Endothelial cell of umbilical vein (primary cell): ENCODE data around the gene CGNL1. TPM values are rescaled to one million over a fixed set of nuclear protein-coding genes. Genes with fewer than 3 reads are reported as not detected.

Experiments
- BruUV-seq: library from RNA; stranded (reverse); fragments of 400-500 nt; replicated peaks from 2 replicates; lab custom pipeline; 2021; lab: Mats Ljungman, UMichigan
- CTCF ChIA-PET: fragments of 300-600, 350-600 bp; sonication (Branson Sonifier 250); formaldehyde crosslinking; loops from one replicate; lab custom pipeline; 2021; ENCODE audit warnings: antibody characterized with exemption, inconsistent platforms; lab: Charles Lee
- POLR2A ChIA-PET: fragments of 300-600, 350-600 bp; sonication (Branson Sonifier 250); formaldehyde crosslinking; loops from one replicate; lab custom pipeline; 2021; ENCODE audit warnings: antibody characterized with exemption, inconsistent platforms; lab: Charles Lee
- DNase-seq: peaks from one replicate; pipeline ENCODE4 v3.0.0-alpha.2; 2011; ENCODE audit warnings: low read depth, low spot score
- FAIRE-seq: peaks from 2 replicates; lab custom pipeline; 2011; peaks lifted over from hg19 to GRCh38; lab: Jason Lieb, UNC
- H2AFZ ChIP-seq: 2 replicates; pipeline ENCODE4 v1.6.0; 2012; ENCODE audit warnings: low read depth, low read length, control low read depth, inconsistent platforms
- H3K27ac ChIP-seq: 2 replicates; pipeline ENCODE4 v1.5.1; 2011; ENCODE audit warnings: low read depth, mild to moderate bottlenecking, control low read depth, low read length, moderate library complexity; ENCODE audit not compliant: insufficient read depth
- H3K27me3 ChIP-seq, 2 experiments: 2 replicates each; pipeline versions ENCODE4 v1.6.0 to v1.6.1; 2011; ENCODE audit warnings: low read length in 2 of 2, mixed read lengths in 1 of 2; ENCODE audit not compliant: control insufficient read depth in 2 of 2, insufficient read depth in 2 of 2
- H3K36me3 ChIP-seq, 2 experiments: 2 replicates in 1 of 2; 3 replicates in 1 of 2; pipeline ENCODE4 v1.5.1; 2011; ENCODE audit warnings: low read length in 2 of 2, mild to moderate bottlenecking in 1 of 2, moderate library complexity in 1 of 2; ENCODE audit not compliant: control insufficient read depth in 2 of 2, insufficient read depth in 2 of 2; ENCODE audit errors: extremely low read depth in 1 of 2
- H3K4me1 ChIP-seq: 3 replicates; pipeline ENCODE4 v1.5.1; 2011; ENCODE audit warnings: mild to moderate bottlenecking, low read length; ENCODE audit not compliant: control insufficient read depth, insufficient read depth; ENCODE audit errors: extremely low read depth
- H3K4me2 ChIP-seq: 2 replicates; pipeline ENCODE4 v1.6.1; 2011; ENCODE audit warnings: low read length, control low read depth, mixed read lengths; ENCODE audit not compliant: insufficient read depth
- H3K4me3 ChIP-seq, 3 experiments: fragments of 200-600 bp in 1 of 3; sonication (generic), shearing (Covaris generic) in 1 of 3; replicated peaks in 1 of 3; 2 replicates each; pipeline ENCODE4 v1.5.1; 2011 to 2016; ENCODE audit warnings: control low read depth in 3 of 3, low read length in 3 of 3, mild to moderate bottlenecking in 2 of 3, inconsistent platforms in 1 of 3, low read depth in 1 of 3, moderate library complexity in 1 of 3; ENCODE audit not compliant: insufficient read depth in 1 of 3
- H3K79me2 ChIP-seq: 2 replicates; pipeline ENCODE4 v1.6.0; 2012; ENCODE audit warnings: low read length, inconsistent platforms; ENCODE audit not compliant: control insufficient read depth, insufficient read depth
- H3K9ac ChIP-seq: replicated peaks from 2 replicates; pipeline ENCODE3; 2011; ENCODE audit warnings: low read length, control low read depth; ENCODE audit not compliant: insufficient read depth; ENCODE audit errors: extremely low read depth
- H3K9me1 ChIP-seq: replicated peaks from 3 replicates; pipeline ENCODE4 v1.6.0; 2011; ENCODE audit warnings: mild to moderate bottlenecking, low read length; ENCODE audit not compliant: control insufficient read depth, insufficient read depth; ENCODE audit errors: extremely low read depth
- H3K9me3 ChIP-seq: replicated peaks from 2 replicates; pipeline ENCODE4 v1.5.1; 2012; ENCODE audit warnings: low read length, inconsistent platforms; ENCODE audit not compliant: control insufficient read depth, insufficient read depth
- H4K20me1 ChIP-seq: replicated peaks from 2 replicates; pipeline ENCODE3; 2011; ENCODE audit warnings: mild to moderate bottlenecking, low read length; ENCODE audit not compliant: control insufficient read depth, insufficient read depth; ENCODE audit errors: extremely low read depth
- CTCF ChIP-seq, 2 donors: IDR thresholded peaks; 1 replicate in 1 of 2; 2 replicates in 1 of 2; pipeline ENCODE4 v1.5.1; 2011; ENCODE audit warnings: low read length in 2 of 2, mild to moderate bottlenecking in 2 of 2, moderate library complexity in 2 of 2, control low read depth in 1 of 2, inconsistent platforms in 1 of 2, low read depth in 1 of 2; ENCODE audit not compliant: insufficient read depth in 1 of 2; ENCODE audit errors: extremely low read depth in 1 of 2
- EZH2 ChIP-seq: IDR thresholded peaks from 2 replicates; pipeline ENCODE4 v1.6.1; 2012; ENCODE audit warnings: borderline replicate concordance, low read depth, mild to moderate bottlenecking, moderate library complexity, low read length, inconsistent platforms; ENCODE audit not compliant: severe bottlenecking
- FOS ChIP-seq: IDR thresholded peaks from 2 replicates; pipeline ENCODE4 v1.6.1; 2011; ENCODE audit warnings: mild to moderate bottlenecking, low read length, moderate library complexity, borderline replicate concordance; ENCODE audit not compliant: insufficient read depth
- GATA2 ChIP-seq: IDR thresholded peaks from 2 replicates; pipeline ENCODE4 v1.7.0; 2011; ENCODE audit warnings: low read depth, mild to moderate bottlenecking, moderate library complexity, mixed read lengths, low read length; ENCODE audit not compliant: insufficient read length, insufficient read depth
- JUN ChIP-seq: IDR thresholded peaks from 2 replicates; pipeline ENCODE4 v1.6.1; 2011; ENCODE audit warnings: borderline replicate concordance, low read depth; ENCODE audit not compliant: insufficient read length, insufficient read depth
- MAX ChIP-seq: IDR thresholded peaks from 2 replicates; pipeline ENCODE4 v1.6.1; 2011; ENCODE audit not compliant: insufficient read depth, insufficient read length
- MYC ChIP-seq: IDR thresholded peaks from one replicate; pipeline ENCODE4 v1.6.1; 2011; ENCODE audit warnings: mild to moderate bottlenecking, low read depth, low read length
- POLR2A ChIP-seq: IDR thresholded peaks from 2 replicates; pipeline ENCODE4 v1.6.1; 2012; ENCODE audit warnings: low read depth, mild to moderate bottlenecking, control low read depth, low read length
- POLR2AphosphoS5 ChIP-seq: IDR thresholded peaks from 2 replicates; pipeline ENCODE4 v1.6.1; 2012; ENCODE audit warnings: low read depth, mild to moderate bottlenecking, control low read depth, low read length, moderate library complexity; ENCODE audit not compliant: insufficient read depth
- dilution Hi-C: fragments of 300-500 bp; cut with MboI; formaldehyde crosslinking; loops from one replicate; pipeline ENCODE4 v1.15.0; 2019; ENCODE audit warnings: low sequenced_read_pairs; ENCODE audit not compliant: extremely low pct_ligation_motif_present
- intact Hi-C: fragments of 100-400 bp; cut with micrococcal nuclease; formaldehyde crosslinking; loops from one replicate; pipeline ENCODE4 v1.10.0; 2022
- polyA plus RNA-seq, 4 experiments: library from polyadenylated mRNA; depleted of rRNA in 3 of 4; stranded (reverse) in 3 of 4; unstranded in 1 of 4; fragments of >200 nt; gene quantifications; 2 replicates each; pipeline versions ENCODE4 v1.2.1 to v1.2.3, GENCODE V29; 2011 to 2012; ENCODE audit warnings: missing spikeins in 1 of 4
- total RNA-seq: library from RNA; stranded (reverse); gene quantifications from 2 replicates; pipeline ENCODE4 v1.2.3, GENCODE V29; 2021

CGNL1 gene
- total and polyA plus RNA-seq, 2 donors (not counting 3 experiments of a cell fraction or from before 2014, with no cell fraction given) = 6.9 to 27.1 TPM

GRCh38 chr15:57388464-57388863, 12.2 kb downstream of the CGNL1 start:
- FAIRE-seq (no peak), DNase-seq (no peak)
- dilution Hi-C loops (no loop called here), intact Hi-C loops (no loop called here)
- H3K27ac ChIP-seq = no peak overlapping the region
- no peak overlapping the region for H3K4me3 ChIP-seq
- H3K9me3 ChIP-seq = no peaks in the 10 kb centered on the region
- ChIA-PET POLR2A (interaction anchor here (0.7 kb wide), 1 partner anchor 29 kb away, joined by 4 read pairs; no protein-coding TSS in a partner anchor), CTCF (interaction anchor here (0.8 to 1.9 kb wide), 5 partner anchors 12 to 154 kb away, joined by 3 to 19 read pairs (median 4); partner anchors contain the start of gene CGNL1)
- H3K27me3 ChIP-seq = no peaks in the 10 kb centered on the region
- peaks cover 13% of the 10 kb centered on the region for H3K79me2 ChIP-seq
- no peaks in the 10 kb centered on the region for H3K9me1 ChIP-seq
- H3K4me1 ChIP-seq = peaks cover 69% of the 10 kb centered on the region
- TF ChIP-seq MAX = no peak
- no peak for TF ChIP-seq POLR2AphosphoS5
- TF ChIP-seq JUN = no peak
- no peak for TF ChIP-seq FOS
- TF ChIP-seq POLR2A = no peak
- no peak for TF ChIP-seq CTCF (IDR thresholded peaks at IDR 0.05; ENCODE audit: extremely low read depth in 1 of 2, insufficient read depth in 1 of 2, low read depth in 1 of 2, low read length in 2 of 2)
- TF ChIP-seq MYC = no peak
- no peak for TF ChIP-seq GATA2
- no peak for TF ChIP-seq EZH2
- H2AFZ ChIP-seq = no peak overlapping the region
- no peaks in the 10 kb centered on the region for H4K20me1 ChIP-seq
- no TSS peak for BruUV-seq
- H3K4me2 ChIP-seq = no peak overlapping the region
- no peaks in the 10 kb centered on the region for H3K36me3 ChIP-seq
- no peak overlapping the region for H3K9ac ChIP-seq
